HEK293 (cell line): Measurements from ENCODE around the gene KIAA1191.

Source experiments
- HIC1 ChIP-seq: fragments of 450-650 bp; formaldehyde crosslinking; IDR thresholded peaks from 2 replicates; pipeline ENCODE4 v1.5.1; 2016; ENCODE audit warnings: missing biosample characterization, missing genetic modification characterization
- IKZF3 ChIP-seq: fragments of 450-650 bp; IDR thresholded peaks from 2 replicates; pipeline ENCODE4 v1.5.0; 2018; ENCODE audit warnings: missing biosample characterization, mild to moderate bottlenecking, missing genetic modification characterization, moderate library complexity
- KLF10 ChIP-seq: fragments of 450-650 bp; IDR thresholded peaks from 2 replicates; pipeline ENCODE4 v1.5.1; 2018; ENCODE audit warnings: missing biosample characterization, mild to moderate bottlenecking, missing genetic modification characterization
- MEIS1 ChIP-seq: sonication (generic); formaldehyde crosslinking; IDR thresholded peaks from 2 replicates; pipeline ENCODE4 v1.8.1; 2022; ENCODE audit warnings: missing genetic modification reagents, mild to moderate bottlenecking, borderline replicate concordance
- ZEB2 ChIP-seq: fragments of 450-650 bp; formaldehyde crosslinking; IDR thresholded peaks from 2 replicates; pipeline ENCODE4 v1.5.1; 2016; ENCODE audit warnings: missing biosample characterization, missing genetic modification characterization
- ZNF121 ChIP-seq: fragments of 450-650 bp; formaldehyde crosslinking; IDR thresholded peaks from 2 replicates; pipeline ENCODE4 v1.5.1; 2016; ENCODE audit warnings: missing biosample characterization, missing genetic modification characterization
- ZNF530 ChIP-seq: fragments of 450-650 bp; formaldehyde crosslinking; IDR thresholded peaks from 2 replicates; pipeline ENCODE4 v1.5.1; 2016; ENCODE audit warnings: low read depth, missing biosample characterization, missing genetic modification characterization
- ZNF596 ChIP-seq: fragments of 450-650 bp; IDR thresholded peaks from 2 replicates; pipeline ENCODE4 v1.5.0; 2018; ENCODE audit warnings: missing biosample characterization, mild to moderate bottlenecking, missing genetic modification characterization, moderate library complexity
- ZNF610 ChIP-seq: fragments of 450-650 bp; formaldehyde crosslinking; IDR thresholded peaks from 2 replicates; pipeline ENCODE4 v1.5.1; 2016; ENCODE audit warnings: missing biosample characterization, missing genetic modification characterization, borderline replicate concordance
- ZNF639 ChIP-seq: fragments of 450-650 bp; formaldehyde crosslinking; IDR thresholded peaks from 2 replicates; pipeline ENCODE4 v1.5.1; 2016; ENCODE audit warnings: missing biosample characterization, missing genetic modification characterization
- TF ChIP-seq, protein P1 (sequence below): fragments of 450-650 bp; formaldehyde crosslinking; IDR thresholded peaks from 2 replicates; pipeline ENCODE4 v1.5.1; 2016; ENCODE audit warnings: missing biosample characterization, missing genetic modification characterization

DNA sequence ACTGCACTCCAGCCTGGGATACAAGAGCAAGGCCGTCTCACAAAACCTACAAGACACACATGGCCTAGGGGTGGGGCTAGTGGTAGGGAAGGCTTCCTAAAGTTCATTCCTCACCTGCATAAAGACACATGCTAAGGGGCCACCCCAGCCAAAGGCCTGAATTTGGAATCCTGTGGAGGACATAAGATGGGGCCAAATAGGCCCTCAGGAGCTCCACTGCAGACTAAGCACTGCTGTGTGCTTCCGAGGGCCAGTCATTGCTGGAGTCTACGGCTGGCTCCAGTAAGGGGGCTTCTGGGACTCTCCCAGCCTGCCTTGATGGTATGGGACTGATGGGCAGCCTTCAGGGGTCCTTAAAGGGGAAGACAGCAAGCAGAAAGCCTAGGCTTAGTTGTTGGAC lies 21.2 kb upstream of the KIAA1191 start:
- TF ChIP-seq ZNF596 (tag by site-specific recombination) (no peak), ZNF639 (tag by site-specific recombination) (no peak), ZEB2 (tag by site-specific recombination) (no peak), KLF10 (no peak), ZNF610 (tag by site-specific recombination) (no peak), ZNF530 (tag by site-specific recombination) (no peak), MEIS1 (CRISPR knock-in tag) (no peak), ZNF121 (no peak), IKZF3 (tag by site-specific recombination) (no peak), HIC1 (tag by site-specific recombination) (no peak)
- TF ChIP-seq, protein P1, sequence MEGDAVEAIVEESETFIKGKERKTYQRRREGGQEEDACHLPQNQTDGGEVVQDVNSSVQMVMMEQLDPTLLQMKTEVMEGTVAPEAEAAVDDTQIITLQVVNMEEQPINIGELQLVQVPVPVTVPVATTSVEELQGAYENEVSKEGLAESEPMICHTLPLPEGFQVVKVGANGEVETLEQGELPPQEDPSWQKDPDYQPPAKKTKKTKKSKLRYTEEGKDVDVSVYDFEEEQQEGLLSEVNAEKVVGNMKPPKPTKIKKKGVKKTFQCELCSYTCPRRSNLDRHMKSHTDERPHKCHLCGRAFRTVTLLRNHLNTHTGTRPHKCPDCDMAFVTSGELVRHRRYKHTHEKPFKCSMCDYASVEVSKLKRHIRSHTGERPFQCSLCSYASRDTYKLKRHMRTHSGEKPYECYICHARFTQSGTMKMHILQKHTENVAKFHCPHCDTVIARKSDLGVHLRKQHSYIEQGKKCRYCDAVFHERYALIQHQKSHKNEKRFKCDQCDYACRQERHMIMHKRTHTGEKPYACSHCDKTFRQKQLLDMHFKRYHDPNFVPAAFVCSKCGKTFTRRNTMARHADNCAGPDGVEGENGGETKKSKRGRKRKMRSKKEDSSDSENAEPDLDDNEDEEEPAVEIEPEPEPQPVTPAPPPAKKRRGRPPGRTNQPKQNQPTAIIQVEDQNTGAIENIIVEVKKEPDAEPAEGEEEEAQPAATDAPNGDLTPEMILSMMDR (tag by site-specific recombination): no peak
